Activated T-helper 17 cell treated with anti-CD3 and anti-CD28 coated beads, Interleukin-2, amount 50 U/mL, for 72 hours (primary cell): ENCODE data around the gene ATG13. TPM values are rescaled to one million over a fixed set of nuclear protein-coding genes. Genes with fewer than 3 reads are reported as not detected.

Experiments used
- ATAC-seq: fragments of 150-1000 bp; cut with Tn5 transposase; replicated peaks from 2 replicates; pipeline ENCODE4 v1.10.0; 2021; ENCODE audit warnings: mild to moderate bottlenecking, moderate library complexity
- H3K27ac Mint-ChIP-seq: one replicate; pipeline ENCODE4 v1.8.0; 2022; ENCODE audit warnings: mixed read lengths
- H3K27me3 Mint-ChIP-seq: one replicate; pipeline ENCODE4 v1.8.0; 2022; ENCODE audit warnings: mixed read lengths
- H3K36me3 Mint-ChIP-seq: one replicate; pipeline ENCODE4 v1.8.0; 2022; ENCODE audit warnings: low read depth, mild to moderate bottlenecking, mixed read lengths
- H3K4me1 Mint-ChIP-seq: one replicate; pipeline ENCODE4 v1.8.0; 2022; ENCODE audit warnings: mixed read lengths
- H3K4me3 Mint-ChIP-seq: one replicate; pipeline ENCODE4 v1.8.0; 2022; ENCODE audit warnings: mild to moderate bottlenecking, mixed read lengths
- H3K9me3 Mint-ChIP-seq: one replicate; pipeline ENCODE4 v1.8.0; 2022; ENCODE audit warnings: mixed read lengths
- total RNA-seq, 2 donors: library from RNA; stranded (reverse); gene quantifications; one replicate each; pipeline ENCODE4 v1.2.3, GENCODE V29; 2022

Gene ATG13
- total RNA-seq, 2 donors from 2014 or later, result 59.1 to 62.1 TPM

DNA sequence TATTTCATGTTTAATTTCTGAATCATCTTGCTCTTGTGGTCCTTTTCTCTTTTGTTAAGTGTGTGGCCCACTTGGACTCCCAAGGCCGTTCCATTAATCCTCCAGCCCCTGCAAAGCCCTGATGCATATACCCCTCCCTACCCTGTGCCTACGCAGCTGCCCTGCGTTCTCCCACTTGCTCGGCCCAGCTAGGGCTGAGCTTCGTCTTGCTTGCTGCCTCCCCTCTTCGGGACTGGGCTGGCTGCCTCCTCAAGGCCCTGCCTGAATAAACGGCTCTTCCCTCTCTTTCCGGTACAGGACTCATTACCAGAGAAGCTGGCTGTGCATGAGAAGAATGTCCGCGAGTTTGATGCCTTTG lies 54.6 kb downstream of the ATG13 start:
- Mint-ChIP-seq H3K4me1 (peaks cover 30% of the 10 kb centered on the region), H3K4me3 (peak overlapping the region; percentile 54), H3K27me3 (no peaks in the 10 kb centered on the region), H3K27ac (peak overlapping the region; percentile 85), H3K36me3 (peaks cover 61% of the 10 kb centered on the region), H3K9me3 (no peaks in the 10 kb centered on the region)
- ATAC-seq, result no peak

DNA sequence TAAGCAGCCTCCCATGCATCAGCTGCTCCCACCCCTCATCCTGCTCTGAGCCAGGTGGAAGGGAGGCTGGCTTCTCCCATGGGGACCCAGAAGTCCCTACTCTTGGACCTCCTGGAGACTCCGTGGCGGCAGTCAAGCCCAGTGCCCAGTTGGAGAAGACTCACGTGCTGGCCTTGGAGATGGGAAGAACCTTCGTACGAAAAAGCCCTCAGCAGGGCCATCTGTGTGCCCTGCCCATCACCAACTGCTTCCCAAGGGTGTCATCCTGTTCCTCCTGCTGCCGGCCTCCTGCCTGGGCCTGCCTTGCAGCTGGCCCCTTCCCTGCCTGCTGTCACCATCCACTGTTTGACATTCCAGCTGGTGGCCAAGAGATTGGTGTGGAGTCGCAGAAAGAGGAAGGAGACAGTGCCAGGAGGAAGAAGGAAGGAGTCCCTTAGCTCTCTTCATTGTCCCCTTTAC lies 55.1 kb downstream of the ATG13 start:
- H3K27me3 Mint-ChIP-seq, result no peaks in the 10 kb centered on the region
- peak overlapping the region; percentile 54 for H3K4me3 Mint-ChIP-seq
- no peaks in the 10 kb centered on the region for H3K9me3 Mint-ChIP-seq
- peaks cover 35% of the 10 kb centered on the region for H3K4me1 Mint-ChIP-seq
- H3K27ac Mint-ChIP-seq, result peak overlapping the region; percentile 85
- H3K36me3 Mint-ChIP-seq, result peaks cover 61% of the 10 kb centered on the region
- no peak for ATAC-seq

DNA sequence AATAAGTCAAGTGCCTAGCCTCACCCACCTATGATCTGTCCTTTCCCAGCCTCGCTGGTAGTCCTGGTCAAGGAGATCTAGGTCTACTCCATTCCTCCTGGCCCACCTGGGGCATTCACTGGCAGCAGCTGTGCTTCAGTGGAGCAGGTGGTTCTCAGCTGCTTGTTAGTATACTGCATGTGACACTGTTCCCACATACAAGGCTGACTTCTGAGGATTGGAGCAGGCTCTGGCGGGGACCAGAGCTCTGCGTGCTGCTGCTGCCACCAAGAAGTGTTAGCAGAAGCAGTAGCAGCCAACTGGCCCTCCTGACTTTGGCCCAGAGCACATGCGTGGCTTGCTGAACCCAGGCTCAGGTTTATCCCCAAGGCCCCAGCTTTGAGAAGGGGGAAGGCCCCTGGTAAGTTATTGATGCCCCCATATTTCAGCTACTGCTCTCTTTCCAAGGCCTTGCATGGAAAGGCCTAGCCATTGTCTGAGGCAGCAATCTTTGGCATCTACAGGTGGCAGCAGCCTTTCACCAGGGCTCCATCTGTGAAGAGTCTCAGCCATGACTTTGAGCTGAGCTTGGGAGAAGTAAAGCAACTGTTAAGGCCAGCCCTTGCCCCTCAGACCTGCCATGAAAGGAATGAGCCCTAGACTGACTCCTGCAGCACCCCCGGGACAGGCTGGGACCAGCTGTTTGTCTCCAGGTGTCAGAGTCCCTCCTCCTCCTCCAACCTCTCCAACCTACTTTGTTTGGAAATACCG lies 56.5 kb downstream of the ATG13 start:
- no peak for ATAC-seq
- no peaks in the 10 kb centered on the region for H3K9me3 Mint-ChIP-seq
- H3K27me3 Mint-ChIP-seq, result no peaks in the 10 kb centered on the region
- peaks cover 60% of the 10 kb centered on the region for H3K36me3 Mint-ChIP-seq
- peaks cover 35% of the 10 kb centered on the region for H3K4me1 Mint-ChIP-seq
- H3K27ac Mint-ChIP-seq, result peak overlapping the region; percentile 79
- H3K4me3 Mint-ChIP-seq, result no peak overlapping the region

DNA sequence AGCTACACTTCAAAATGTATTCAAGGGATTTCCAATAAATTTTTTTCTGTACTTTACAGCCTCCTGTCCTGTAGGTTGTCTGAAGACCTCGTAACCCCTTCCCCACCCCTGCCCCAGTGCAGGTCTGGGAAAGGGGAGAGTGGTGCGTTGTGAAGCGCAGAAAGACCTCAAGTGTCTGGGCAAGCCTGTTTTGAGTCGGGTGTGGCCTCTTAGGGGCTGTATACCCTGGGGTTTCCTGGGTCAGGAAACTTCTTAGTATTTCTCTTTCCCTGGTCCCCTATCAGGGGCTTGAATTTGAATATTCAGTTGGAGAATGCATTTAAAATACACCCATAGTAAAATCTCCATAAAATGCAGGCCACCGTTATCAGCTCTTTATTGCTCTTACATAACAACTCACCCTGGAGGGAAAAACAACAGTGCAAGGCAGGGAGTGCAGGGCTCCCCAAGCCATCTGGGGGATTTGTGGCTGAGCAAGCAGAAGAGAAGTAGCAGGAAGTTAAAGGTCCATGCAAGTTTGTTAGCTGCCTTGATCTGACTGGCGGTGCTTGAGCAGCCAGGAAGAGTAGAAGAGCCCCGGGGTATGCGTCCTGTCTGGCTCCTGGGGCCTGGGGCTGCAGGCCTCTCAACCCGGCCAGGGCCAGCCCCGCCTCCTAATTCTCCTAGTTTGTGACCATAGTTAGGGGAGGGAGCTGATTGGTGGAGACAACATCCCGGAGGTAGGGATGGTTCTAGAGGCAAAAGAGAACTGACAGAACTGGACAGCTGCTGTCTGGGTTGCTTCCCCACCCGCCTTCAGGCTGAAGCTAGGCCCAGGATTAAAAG lies 57.3 kb downstream of the ATG13 start:
- no peaks in the 10 kb centered on the region for H3K27me3 Mint-ChIP-seq
- peak; percentile 15 for ATAC-seq
- peaks cover 31% of the 10 kb centered on the region for H3K4me1 Mint-ChIP-seq
- peak overlapping the region; percentile 79 for H3K27ac Mint-ChIP-seq
- H3K4me3 Mint-ChIP-seq, result no peak overlapping the region
- H3K9me3 Mint-ChIP-seq, result no peaks in the 10 kb centered on the region
- peaks cover 60% of the 10 kb centered on the region for H3K36me3 Mint-ChIP-seq

DNA sequence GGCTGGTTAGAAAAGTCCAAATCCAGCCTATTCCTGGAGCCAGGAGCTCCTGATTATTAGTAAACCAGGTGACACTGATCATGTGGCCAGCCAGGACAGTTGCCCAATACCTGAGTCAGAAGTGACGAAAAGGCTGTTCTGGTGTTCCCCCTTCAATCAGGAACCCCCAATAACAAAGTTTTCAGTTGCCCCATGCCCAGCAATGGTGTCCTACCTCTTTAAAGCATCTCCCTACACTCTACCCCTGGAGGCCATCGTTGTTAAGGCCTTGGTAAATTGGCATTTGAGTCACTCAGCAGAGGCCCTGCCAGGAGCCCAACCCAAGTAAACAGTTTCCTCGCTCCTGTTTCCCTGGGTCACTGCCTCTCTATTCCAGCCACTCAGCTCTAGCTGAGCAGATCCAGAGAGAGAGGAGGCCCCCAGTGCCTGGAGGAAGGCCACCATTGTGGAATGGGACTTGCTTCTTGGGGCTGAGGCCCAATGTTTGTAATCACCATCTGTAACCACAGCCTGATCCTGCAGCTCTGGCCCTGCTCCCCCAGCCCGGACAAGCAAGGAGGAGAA lies 58.0 kb downstream of the ATG13 start:
- Mint-ChIP-seq H3K4me3 (no peak overlapping the region), H3K9me3 (no peaks in the 10 kb centered on the region), H3K4me1 (peaks cover 28% of the 10 kb centered on the region), H3K36me3 (peaks cover 59% of the 10 kb centered on the region), H3K27ac (peak overlapping the region; percentile 79), H3K27me3 (no peaks in the 10 kb centered on the region)
- no peak for ATAC-seq

DNA sequence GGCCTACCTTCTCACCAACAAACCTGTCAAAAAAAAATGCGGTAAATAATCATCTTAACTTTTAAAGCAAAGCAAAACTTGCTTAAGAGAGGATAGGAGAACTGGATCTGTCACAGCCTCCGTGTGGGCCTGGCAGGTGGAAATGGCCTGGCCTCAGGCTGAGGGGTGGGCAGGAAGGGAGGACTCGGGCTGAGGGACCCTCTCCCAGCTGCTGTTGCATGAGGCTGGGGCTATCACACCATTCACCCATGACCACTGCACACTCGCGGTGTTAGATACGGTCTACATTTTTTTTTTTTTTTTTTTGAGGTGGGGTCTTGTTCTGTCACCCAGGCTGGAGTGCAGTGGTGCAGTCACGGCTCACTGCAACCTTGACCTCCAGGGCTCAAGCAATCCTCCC lies 58.6 kb downstream of the ATG13 start:
- Mint-ChIP-seq H3K27me3 (no peaks in the 10 kb centered on the region), H3K4me3 (no peak overlapping the region), H3K4me1 (peaks cover 25% of the 10 kb centered on the region), H3K36me3 (peaks cover 62% of the 10 kb centered on the region), H3K27ac (no peak overlapping the region), H3K9me3 (no peaks in the 10 kb centered on the region)
- no peak for ATAC-seq

DNA sequence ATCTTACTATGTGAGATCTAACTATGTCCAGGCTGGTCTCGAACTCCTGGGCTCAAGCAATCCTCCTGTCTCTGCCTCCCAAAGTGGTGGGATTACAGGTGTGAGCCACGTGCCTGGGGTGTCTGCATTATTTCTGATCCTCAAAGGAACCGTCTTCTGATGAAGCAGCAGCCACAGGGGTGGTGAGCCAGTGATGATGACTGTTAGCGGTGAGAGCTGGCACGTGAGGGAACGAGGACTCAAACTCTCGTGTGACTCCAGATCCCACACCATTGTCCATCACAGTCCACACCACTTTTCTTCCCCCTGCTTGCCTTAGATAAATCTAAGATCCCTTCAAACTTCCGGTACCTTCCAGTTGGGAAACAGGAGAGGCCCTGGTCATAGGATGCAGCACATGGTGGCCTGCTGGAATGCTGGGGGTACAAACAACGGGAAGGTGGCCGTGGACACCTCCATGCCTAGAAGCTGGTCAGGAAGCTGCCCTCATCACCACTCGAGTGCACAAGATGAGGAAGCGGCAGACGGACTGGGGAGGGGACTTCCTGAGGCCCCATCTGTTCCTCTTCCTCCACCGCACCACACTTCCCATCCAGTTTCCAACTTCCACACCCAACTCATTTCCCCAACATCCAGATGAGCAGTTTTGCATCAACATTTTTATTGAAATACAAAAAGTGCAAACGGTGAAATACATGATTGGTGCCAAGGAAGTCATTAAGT lies 59.2 kb downstream of the ATG13 start:
- no peak overlapping the region for H3K4me3 Mint-ChIP-seq
- no peaks in the 10 kb centered on the region for H3K9me3 Mint-ChIP-seq
- H3K4me1 Mint-ChIP-seq, result peaks cover 21% of the 10 kb centered on the region
- ATAC-seq, result no peak
- peaks cover 62% of the 10 kb centered on the region for H3K36me3 Mint-ChIP-seq
- H3K27me3 Mint-ChIP-seq, result no peaks in the 10 kb centered on the region
- peak overlapping the region; percentile 85 for H3K27ac Mint-ChIP-seq

DNA sequence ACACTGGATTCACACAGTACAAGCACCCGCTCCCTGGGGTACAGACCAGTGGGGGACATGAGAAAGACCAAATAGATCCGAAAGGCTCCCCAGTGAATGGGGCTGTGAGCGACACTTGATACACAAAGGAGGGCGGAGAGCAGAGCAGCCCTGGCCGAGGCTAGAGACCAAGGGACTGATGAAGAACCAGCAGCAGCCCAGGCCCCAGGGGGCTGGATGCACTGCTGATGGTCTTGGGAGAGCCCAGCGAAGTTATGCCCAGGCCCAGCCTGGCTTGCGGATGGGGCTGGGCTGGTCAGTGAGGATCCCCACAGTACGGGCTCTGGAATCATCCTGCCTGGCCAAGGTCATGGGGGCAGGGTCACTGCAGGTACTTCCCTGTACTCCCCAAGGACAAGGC lies 59.8 kb downstream of the ATG13 start:
- Mint-ChIP-seq H3K36me3 (peaks cover 61% of the 10 kb centered on the region), H3K27ac (peak overlapping the region; percentile 85), H3K27me3 (no peaks in the 10 kb centered on the region)

DNA sequence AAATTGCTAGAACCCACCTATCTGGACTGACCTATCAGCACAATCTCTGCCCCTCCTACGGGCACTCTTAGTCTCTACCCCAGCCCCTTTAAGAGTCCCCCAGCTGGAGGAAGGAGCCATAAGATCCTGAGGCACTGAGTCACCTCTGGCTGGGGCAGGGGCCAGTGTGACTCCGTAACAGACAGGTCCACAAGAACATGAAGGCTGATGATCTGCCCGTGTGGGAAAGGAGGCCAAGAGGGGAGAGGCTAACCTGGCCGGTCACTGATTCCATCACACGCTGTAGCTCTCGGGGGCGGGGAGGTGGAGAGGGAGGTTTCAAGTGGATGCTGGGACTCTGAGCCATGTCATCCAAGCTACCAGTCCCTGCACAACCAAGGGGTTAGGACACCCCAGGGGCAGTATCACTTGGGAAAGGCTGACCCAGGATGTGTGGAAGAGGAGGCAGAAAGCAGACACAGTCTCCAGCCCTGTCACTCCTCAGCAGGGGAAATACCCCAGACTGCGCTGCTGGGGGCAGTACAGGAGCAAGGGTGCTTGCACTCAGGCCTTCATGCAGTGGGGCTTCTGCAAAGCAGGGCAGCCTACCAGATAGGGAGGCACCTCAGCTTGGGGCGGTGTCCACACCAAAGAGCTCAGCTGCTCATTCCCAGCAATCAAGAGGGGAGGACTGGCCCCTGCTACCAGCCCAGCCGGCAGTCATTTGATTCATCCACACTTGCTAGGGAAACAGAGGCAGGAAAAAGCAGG lies 60.8 kb downstream of the ATG13 start:
- Mint-ChIP-seq H3K27me3 (no peaks in the 10 kb centered on the region), H3K9me3 (no peaks in the 10 kb centered on the region), H3K4me3 (no peak overlapping the region), H3K36me3 (peaks cover 51% of the 10 kb centered on the region), H3K4me1 (peaks cover 7% of the 10 kb centered on the region), H3K27ac (peak overlapping the region; percentile 33)
- ATAC-seq, result no peak

More for the DNA sequence above, 59.8 kb downstream of the ATG13 start:
- Mint-ChIP-seq H3K4me1 (peaks cover 15% of the 10 kb centered on the region), H3K9me3 (no peaks in the 10 kb centered on the region), H3K4me3 (no peak overlapping the region)
- no peak for ATAC-seq

DNA sequence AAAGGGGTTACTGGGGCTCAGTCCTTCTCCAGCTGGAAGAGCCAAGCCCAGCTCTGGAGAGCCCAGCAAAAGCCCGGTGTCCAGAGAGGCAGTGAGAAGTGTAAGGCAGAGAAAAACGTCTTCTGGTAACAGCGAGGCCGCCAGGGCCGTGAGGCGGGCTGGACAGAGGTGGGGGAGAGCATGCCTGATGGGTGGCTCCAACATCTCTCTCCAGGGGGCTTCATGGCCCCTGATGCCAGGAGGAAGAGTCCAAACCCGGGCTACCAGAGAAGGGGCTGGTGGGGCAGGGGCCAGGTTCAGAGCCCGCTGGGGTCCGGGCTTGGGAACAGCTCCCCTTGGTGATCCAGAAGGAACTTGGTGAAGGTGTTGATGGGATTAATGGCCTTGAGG lies 61.4 kb downstream of the ATG13 start:
- no peaks in the 10 kb centered on the region for H3K27me3 Mint-ChIP-seq
- peaks cover 56% of the 10 kb centered on the region for H3K36me3 Mint-ChIP-seq
- peaks cover 7% of the 10 kb centered on the region for H3K4me1 Mint-ChIP-seq
- no peaks in the 10 kb centered on the region for H3K9me3 Mint-ChIP-seq
- H3K4me3 Mint-ChIP-seq, result no peak overlapping the region
- no peak for ATAC-seq
- H3K27ac Mint-ChIP-seq, result peak overlapping the region; percentile 33

DNA sequence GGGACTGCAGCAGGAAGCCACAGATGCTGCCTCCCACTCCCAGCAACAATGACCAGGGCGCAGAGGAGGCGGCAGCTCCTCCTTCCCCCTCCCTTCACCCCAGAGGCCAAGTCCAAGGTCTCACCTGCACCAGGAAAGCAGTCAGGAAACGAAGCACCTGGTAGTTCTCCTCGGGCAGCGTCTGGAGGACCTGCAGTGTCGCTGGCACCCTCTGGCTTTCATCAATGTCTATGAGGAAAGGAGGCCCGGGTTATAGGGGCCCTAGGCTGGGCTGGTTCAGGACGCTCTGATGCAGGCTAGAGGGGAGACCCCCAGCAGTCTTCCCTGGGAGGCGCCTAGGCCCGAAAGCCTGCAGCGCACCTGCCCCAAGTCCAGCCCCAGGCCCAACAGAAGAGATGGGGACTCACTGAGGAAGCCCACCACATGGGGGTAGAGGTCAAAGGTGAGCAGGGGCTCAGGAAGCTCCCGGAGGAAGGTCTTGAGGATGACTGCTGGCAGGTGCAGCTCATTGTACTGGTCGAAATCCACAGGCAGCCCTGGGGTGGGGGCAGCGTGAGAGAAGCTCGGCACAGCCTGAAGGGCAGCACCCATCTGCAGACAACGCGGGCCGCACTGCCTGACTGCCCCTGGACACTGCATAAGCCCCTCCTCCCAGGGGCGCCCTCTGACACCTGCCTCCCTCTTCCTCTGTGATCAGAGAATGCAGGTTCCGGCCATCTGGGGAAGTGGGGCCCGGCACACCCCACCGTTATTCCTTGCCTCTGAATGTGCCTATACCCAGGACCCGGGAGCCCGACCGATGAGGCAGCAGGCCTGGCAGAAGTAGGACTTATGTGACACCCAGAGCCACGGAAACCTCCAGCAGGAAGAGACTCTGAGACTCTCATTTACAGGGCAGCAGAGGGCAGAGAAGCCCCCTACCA lies 62.1 kb downstream of the ATG13 start:
- ATAC-seq, result no peak
- Mint-ChIP-seq H3K4me1 (peaks cover 7% of the 10 kb centered on the region), H3K27me3 (no peaks in the 10 kb centered on the region), H3K4me3 (no peak overlapping the region), H3K9me3 (no peaks in the 10 kb centered on the region), H3K36me3 (peaks cover 63% of the 10 kb centered on the region), H3K27ac (no peak overlapping the region)

DNA sequence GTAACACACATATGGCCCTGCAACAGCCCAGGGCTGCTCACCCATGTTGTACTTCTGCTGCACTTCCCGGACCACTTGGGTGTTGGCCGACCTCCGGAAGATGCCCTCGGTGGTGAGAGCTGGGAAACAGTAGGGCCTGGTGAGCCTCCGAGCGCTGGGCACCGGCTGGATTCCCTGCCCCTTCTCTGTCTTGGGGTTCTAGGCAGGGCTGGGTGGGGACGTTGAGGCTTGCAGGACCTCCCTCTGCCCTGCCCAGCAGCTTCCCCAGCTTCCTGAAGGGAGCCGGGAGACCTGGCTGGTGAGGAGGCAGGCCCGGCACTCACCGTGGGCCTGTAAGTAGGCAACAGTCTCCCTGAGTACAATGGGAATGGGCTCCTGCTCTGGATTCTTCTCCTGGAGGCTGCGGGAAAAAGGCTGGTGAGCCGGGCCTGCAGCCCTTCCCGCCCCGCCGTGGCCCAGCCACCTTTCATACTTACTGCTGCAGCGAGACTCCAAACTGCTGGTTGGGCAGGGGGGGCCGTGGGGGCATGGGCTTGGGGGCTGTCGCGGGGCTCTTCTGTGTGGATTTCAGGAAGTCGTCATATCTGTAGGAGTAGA lies 62.9 kb downstream of the ATG13 start:
- ATAC-seq, result no peak
- no peaks in the 10 kb centered on the region for H3K27me3 Mint-ChIP-seq
- peaks cover 71% of the 10 kb centered on the region for H3K36me3 Mint-ChIP-seq
- H3K9me3 Mint-ChIP-seq, result no peaks in the 10 kb centered on the region
- peaks cover 7% of the 10 kb centered on the region for H3K4me1 Mint-ChIP-seq
- H3K4me3 Mint-ChIP-seq, result no peak overlapping the region
- no peak overlapping the region for H3K27ac Mint-ChIP-seq

DNA sequence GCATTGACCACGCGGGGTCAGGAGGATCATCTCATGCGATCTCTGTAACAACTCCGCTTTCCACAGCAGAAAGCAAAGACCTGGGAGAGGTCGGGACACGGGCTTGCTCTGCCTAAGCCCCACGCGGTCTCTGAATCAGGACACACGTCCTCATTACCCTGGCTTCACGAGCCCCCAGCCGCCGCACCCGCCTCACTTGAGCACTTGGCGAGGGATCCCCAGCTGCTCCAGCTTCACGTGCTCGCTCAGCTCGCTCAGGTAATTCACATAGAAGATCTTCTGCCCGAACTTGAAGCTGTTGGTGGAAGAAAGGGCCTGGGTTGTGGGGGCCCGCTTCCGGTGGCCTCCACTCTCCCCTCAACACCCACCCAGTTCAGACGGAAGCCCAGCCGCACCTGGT lies 63.5 kb downstream of the ATG13 start:
- H3K4me3 Mint-ChIP-seq, result no peak overlapping the region
- H3K27me3 Mint-ChIP-seq, result no peaks in the 10 kb centered on the region
- H3K27ac Mint-ChIP-seq, result no peak overlapping the region
- peaks cover 7% of the 10 kb centered on the region for H3K4me1 Mint-ChIP-seq
- ATAC-seq, result no peak
- no peaks in the 10 kb centered on the region for H3K9me3 Mint-ChIP-seq
- H3K36me3 Mint-ChIP-seq, result peaks cover 73% of the 10 kb centered on the region
